Vagina (tissue), 2 donors: ENCODE results near the gene CHRM4. TPM values are rescaled to one million over a fixed set of nuclear protein-coding genes. Genes with fewer than 3 reads are reported as not detected.

ENCODE experiments used
- DNase-seq, 2 donors: peaks; one replicate each; pipeline ENCODE4 v3.0.0-alpha.2; 2017; ENCODE audit errors: extremely low spot score in 2 of 2
- H3K27ac ChIP-seq: fragments of 200-600 bp; sonication (generic); one replicate; pipeline ENCODE4 v1.5.1; 2019
- H3K27me3 ChIP-seq: fragments of 200-600 bp; sonication (generic); one replicate; pipeline ENCODE4 v1.5.1; 2019
- H3K36me3 ChIP-seq, 2 donors: fragments of 200-600 bp; sonication (generic); one replicate each; pipeline ENCODE4 v1.5.1; 2017 to 2019
- H3K4me1 ChIP-seq: fragments of 200-600 bp; sonication (generic); one replicate; pipeline ENCODE4 v1.5.1; 2019
- H3K4me3 ChIP-seq, 2 donors: fragments of 200-600 bp; sonication (generic); 1 replicate in 1 of 2; 2 replicates in 1 of 2; pipeline ENCODE4 v1.5.1; 2016 to 2019
- H3K9me3 ChIP-seq: fragments of 200-600 bp; sonication (generic); one replicate; pipeline ENCODE4 v1.5.1; 2019
- POLR2A ChIP-seq, 2 donors: fragments of 450-650 bp; IDR thresholded peaks; one replicate each; pipeline ENCODE4 v1.6.1; 2017; ENCODE audit warnings: antibody characterized with exemption in 2 of 2, mild to moderate bottlenecking in 2 of 2, moderate library complexity in 2 of 2
- POLR2AphosphoS5 ChIP-seq, 2 donors: sonication (generic); formaldehyde crosslinking; IDR thresholded peaks; one replicate each; pipeline ENCODE4 v1.9.0; 2017; ENCODE audit warnings: antibody characterized with exemption in 2 of 2, mild to moderate bottlenecking in 2 of 2, low read depth in 1 of 2; ENCODE audit not compliant: insufficient read depth in 1 of 2
- intact Hi-C: fragments of 100-400 bp; cut with DNase I; formaldehyde crosslinking; loops from one replicate; pipeline ENCODE4 v1.15.1; 2023
- total RNA-seq: library from RNA; depleted of rRNA; stranded (reverse); fragments of >200 nt; gene quantifications from one replicate; pipeline ENCODE4 v1.2.3, GENCODE V29; 2016
- TF ChIP-seq, protein P1 (sequence below), 3 experiments: fragments of 450-650 bp in 2 of 3; fragments of 200-600 bp in 1 of 3; sonication (generic) in 1 of 3; IDR thresholded peaks; one replicate each; pipeline ENCODE4 v1.5.1; 2017 to 2019; ENCODE audit warnings: antibody characterized with exemption in 3 of 3, mild to moderate bottlenecking in 2 of 3, moderate library complexity in 2 of 3

Gene CHRM4
- total RNA-seq, 1 donor from 2014 or later = not detected

- Histone ChIP-seq H3K4me1 (no peaks in the 10 kb centered on the region), H3K27me3 (no peaks in the 10 kb centered on the region), H3K9me3 (no peaks in the 10 kb centered on the region), H3K36me3 (peaks cover 0 to 43% of the 10 kb centered on the region in 2 donors), H3K27ac (no peak overlapping the region), H3K4me3 (no peak overlapping the region)
- TF ChIP-seq, protein P1, sequence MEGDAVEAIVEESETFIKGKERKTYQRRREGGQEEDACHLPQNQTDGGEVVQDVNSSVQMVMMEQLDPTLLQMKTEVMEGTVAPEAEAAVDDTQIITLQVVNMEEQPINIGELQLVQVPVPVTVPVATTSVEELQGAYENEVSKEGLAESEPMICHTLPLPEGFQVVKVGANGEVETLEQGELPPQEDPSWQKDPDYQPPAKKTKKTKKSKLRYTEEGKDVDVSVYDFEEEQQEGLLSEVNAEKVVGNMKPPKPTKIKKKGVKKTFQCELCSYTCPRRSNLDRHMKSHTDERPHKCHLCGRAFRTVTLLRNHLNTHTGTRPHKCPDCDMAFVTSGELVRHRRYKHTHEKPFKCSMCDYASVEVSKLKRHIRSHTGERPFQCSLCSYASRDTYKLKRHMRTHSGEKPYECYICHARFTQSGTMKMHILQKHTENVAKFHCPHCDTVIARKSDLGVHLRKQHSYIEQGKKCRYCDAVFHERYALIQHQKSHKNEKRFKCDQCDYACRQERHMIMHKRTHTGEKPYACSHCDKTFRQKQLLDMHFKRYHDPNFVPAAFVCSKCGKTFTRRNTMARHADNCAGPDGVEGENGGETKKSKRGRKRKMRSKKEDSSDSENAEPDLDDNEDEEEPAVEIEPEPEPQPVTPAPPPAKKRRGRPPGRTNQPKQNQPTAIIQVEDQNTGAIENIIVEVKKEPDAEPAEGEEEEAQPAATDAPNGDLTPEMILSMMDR (IDR thresholded peaks at IDR 0.05) = no peak
- TF ChIP-seq POLR2AphosphoS5 (IDR thresholded peaks at IDR 0.05; ENCODE audit: insufficient read depth in 1 of 2, low read depth in 1 of 2) (no peak), POLR2A (IDR thresholded peaks at IDR 0.05) (no peak)
- intact Hi-C loops = no loop called here
- no peak for DNase-seq
Measured at GRCh38 chr11:46414466-46414796, 22.9 kb upstream of the CHRM4 start.

- intact Hi-C loops = no loop called here
- no peaks in the 10 kb centered on the region for H3K27me3 ChIP-seq
- no peaks in the 10 kb centered on the region for H3K9me3 ChIP-seq
- no peak overlapping the region for H3K27ac ChIP-seq
- H3K4me1 ChIP-seq = no peaks in the 10 kb centered on the region
- peaks cover 0 to 47% of the 10 kb centered on the region in 2 donors for H3K36me3 ChIP-seq
- TF ChIP-seq POLR2A (IDR thresholded peaks at IDR 0.05) (no peak), POLR2AphosphoS5 (IDR thresholded peaks at IDR 0.05; ENCODE audit: insufficient read depth in 1 of 2, low read depth in 1 of 2) (no peak)
- TF ChIP-seq, protein P1 (IDR thresholded peaks at IDR 0.05) = no peak
- no peak for DNase-seq
- no peak overlapping the region for H3K4me3 ChIP-seq
Measured at GRCh38 chr11:46413760-46414465, 22.3 kb upstream of the CHRM4 start.

GRCh38 chr11:46410021-46410420 is 18.4 kb upstream of the CHRM4 start:
- Histone ChIP-seq H3K4me3 (no peak overlapping the region), H3K9me3 (no peaks in the 10 kb centered on the region), H3K27me3 (no peaks in the 10 kb centered on the region), H3K36me3 (peaks cover 0 to 64% of the 10 kb centered on the region in 2 donors), H3K4me1 (no peaks in the 10 kb centered on the region), H3K27ac (no peak overlapping the region)
- no peak for DNase-seq
- TF ChIP-seq POLR2A (IDR thresholded peaks at IDR 0.05) (no peak), POLR2AphosphoS5 (IDR thresholded peaks at IDR 0.05; ENCODE audit: insufficient read depth in 1 of 2, low read depth in 1 of 2) (no peak)
- TF ChIP-seq, protein P1 (IDR thresholded peaks at IDR 0.05) = no peak
- intact Hi-C loops = no loop called here

DNA sequence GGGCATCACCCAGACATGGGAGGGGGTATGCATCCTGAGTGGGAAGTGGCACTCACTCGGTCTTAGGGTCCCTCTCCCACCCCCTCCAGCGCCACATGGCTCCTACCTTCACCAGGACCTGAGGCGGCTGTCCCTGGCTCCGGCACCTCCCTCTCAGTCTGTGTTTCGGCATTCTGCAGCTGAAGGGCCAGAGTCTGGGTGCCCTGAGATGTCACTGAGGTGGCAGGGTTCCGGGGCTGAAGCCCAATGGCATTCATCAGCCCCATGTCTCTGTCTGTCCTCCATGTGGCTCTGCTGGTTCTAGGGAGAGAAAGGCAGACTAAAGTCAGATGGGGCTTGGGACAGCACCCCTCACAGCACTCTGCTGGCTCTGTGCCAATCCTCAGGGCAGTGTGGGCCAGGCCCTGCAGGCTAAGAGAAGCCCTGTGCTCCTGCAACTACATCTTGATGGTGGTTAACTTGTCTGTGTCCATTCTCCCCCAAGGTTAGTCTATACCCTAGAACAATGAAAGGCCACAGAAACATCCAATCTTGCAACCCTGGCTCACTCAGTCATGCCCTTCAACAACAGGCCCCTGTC is 16.9 kb upstream of the CHRM4 start:
- no peak overlapping the region for H3K4me3 ChIP-seq
- H3K27me3 ChIP-seq = no peaks in the 10 kb centered on the region
- no peaks in the 10 kb centered on the region for H3K4me1 ChIP-seq
- DNase-seq = no peak
- no peak overlapping the region for H3K27ac ChIP-seq
- intact Hi-C loops = no loop called here
- no peaks in the 10 kb centered on the region for H3K9me3 ChIP-seq
- no peak for TF ChIP-seq POLR2A (IDR thresholded peaks at IDR 0.05)
- TF ChIP-seq POLR2AphosphoS5 (IDR thresholded peaks at IDR 0.05; ENCODE audit: insufficient read depth in 1 of 2, low read depth in 1 of 2) = no peak
- TF ChIP-seq, protein P1 (IDR thresholded peaks at IDR 0.05) = no peak
- peaks cover 0 to 48% of the 10 kb centered on the region in 2 donors for H3K36me3 ChIP-seq

DNA sequence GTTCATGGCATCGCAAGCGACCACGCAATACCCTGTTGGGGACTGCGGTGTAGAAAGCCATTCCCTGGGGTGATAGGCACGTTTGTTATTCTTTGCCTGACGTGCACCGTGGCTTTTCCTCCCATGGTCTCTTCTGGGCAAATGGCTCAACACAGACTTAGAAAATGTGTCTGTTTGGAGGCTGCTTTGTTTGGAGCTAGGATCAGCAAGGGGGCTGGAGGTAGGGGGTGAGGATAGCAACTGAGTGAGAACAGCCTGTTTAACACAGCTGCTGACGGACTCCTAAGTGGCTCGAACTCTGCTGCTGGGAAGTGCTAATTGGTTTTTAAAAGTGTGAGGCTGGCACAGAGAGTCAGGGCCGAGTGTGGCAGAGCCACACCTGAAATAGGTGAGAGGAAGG is 16.1 kb upstream of the CHRM4 start:
- no peak for DNase-seq
- Histone ChIP-seq H3K4me1 (no peaks in the 10 kb centered on the region), H3K9me3 (no peaks in the 10 kb centered on the region), H3K4me3 (no peak overlapping the region), H3K36me3 (peaks cover 0 to 41% of the 10 kb centered on the region in 2 donors), H3K27ac (no peak overlapping the region), H3K27me3 (no peaks in the 10 kb centered on the region)
- TF ChIP-seq, protein P1 (IDR thresholded peaks at IDR 0.05) = no peak
- TF ChIP-seq POLR2A (IDR thresholded peaks at IDR 0.05) (no peak), POLR2AphosphoS5 (IDR thresholded peaks at IDR 0.05; ENCODE audit: insufficient read depth in 1 of 2, low read depth in 1 of 2) (no peak)
- intact Hi-C loops = no loop called here
